GM12801 (cell line): ENCODE results near the gene ZHX3.

Experiments
- TF ChIP-seq, protein P1 (sequence below): IDR thresholded peaks from one replicate; pipeline ENCODE4 v1.5.1; 2011; ENCODE audit warnings: control low read depth; ENCODE audit not compliant: insufficient read length; ENCODE audit errors: extremely low read depth

The ZHX3 gene

DNA sequence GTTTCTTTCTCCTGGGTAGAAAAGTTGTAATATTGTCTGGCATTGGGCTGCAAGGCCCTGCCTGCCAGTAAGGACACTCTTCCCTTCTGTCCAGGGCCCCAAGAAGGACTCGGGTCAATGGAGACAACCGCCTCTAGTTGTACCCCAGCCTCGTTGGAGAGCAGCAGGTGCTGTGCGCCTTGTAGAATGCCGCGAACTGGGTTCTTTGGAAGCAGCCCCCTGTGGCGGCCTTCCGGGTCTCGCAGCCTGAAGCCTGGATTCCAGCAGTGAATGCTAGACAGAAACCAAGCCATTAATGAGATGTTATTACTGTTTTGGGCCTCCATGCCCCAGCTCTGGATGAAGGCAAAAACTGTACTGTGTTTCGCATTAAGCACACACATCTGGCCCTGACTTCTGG, 143.2 kb downstream of the ZHX3 start:
- TF ChIP-seq, protein P1, sequence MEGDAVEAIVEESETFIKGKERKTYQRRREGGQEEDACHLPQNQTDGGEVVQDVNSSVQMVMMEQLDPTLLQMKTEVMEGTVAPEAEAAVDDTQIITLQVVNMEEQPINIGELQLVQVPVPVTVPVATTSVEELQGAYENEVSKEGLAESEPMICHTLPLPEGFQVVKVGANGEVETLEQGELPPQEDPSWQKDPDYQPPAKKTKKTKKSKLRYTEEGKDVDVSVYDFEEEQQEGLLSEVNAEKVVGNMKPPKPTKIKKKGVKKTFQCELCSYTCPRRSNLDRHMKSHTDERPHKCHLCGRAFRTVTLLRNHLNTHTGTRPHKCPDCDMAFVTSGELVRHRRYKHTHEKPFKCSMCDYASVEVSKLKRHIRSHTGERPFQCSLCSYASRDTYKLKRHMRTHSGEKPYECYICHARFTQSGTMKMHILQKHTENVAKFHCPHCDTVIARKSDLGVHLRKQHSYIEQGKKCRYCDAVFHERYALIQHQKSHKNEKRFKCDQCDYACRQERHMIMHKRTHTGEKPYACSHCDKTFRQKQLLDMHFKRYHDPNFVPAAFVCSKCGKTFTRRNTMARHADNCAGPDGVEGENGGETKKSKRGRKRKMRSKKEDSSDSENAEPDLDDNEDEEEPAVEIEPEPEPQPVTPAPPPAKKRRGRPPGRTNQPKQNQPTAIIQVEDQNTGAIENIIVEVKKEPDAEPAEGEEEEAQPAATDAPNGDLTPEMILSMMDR = no peak

- TF ChIP-seq, protein P1 = no peak
These were observed 143.7 kb downstream of the ZHX3 start for GRCh38 chr20:41173791-41174341.

DNA sequence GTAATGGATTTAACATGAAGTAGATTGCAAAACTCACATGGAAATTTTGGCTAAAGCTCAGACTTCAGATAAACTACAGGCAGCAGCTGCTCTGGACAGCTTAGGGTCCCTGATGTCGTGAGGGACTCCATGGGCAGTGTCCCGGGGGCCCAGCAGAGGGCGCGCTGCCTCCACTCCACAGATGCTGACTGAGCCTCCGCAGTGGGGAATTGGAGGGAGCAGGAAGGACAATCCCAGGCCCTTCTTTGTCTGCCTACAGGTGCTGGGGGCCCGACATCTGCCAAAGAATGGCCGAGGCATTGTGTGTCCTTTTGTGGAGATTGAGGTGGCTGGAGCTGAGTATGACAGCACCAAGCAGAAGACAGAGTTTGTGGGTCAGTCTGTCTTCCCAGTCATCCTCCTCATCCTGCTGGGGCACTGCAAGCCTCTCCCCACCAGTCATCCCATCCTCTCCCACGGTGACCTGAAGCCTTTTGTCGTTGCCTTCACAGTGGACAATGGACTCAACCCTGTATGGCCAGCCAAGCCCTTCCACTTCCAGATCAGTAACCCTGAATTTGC, 144.3 kb downstream of the ZHX3 start:
- TF ChIP-seq, protein P1 = no peak

GRCh38 chr20:41172296-41173140, 145.0 kb downstream of the ZHX3 start:
- TF ChIP-seq, protein P1 = no peak

DNA sequence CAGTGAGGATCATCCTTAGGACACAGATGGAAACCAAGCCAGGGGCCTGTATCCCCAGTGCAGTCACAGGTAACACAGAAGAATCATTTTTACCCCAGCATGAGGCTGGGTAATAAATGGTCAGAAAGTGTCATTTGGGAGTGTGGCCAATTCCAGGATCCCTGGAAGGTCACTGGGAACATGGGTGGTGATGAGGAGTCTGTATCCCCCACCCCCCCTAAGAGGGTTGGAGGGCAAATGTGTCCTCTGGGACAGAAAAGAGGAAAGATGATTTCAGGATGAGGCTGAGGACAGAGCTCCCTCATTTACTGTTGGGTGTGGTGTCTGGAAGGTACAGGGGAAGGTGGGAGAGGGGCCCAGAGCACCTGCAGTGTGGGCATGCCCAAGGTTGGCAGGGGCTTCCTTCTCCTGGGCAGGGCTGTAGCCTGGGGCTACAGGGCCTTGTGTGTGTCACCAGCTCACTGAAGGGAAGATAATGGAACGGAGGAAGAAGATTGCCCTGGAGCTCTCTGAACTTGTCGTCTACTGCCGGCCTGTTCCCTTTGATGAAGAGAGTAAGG, 145.7 kb downstream of the ZHX3 start:
- TF ChIP-seq, protein P1 = no peak

GRCh38 chr20:41170386-41171105, 147.0 kb downstream of the ZHX3 start:
- TF ChIP-seq, protein P1 = no peak

DNA sequence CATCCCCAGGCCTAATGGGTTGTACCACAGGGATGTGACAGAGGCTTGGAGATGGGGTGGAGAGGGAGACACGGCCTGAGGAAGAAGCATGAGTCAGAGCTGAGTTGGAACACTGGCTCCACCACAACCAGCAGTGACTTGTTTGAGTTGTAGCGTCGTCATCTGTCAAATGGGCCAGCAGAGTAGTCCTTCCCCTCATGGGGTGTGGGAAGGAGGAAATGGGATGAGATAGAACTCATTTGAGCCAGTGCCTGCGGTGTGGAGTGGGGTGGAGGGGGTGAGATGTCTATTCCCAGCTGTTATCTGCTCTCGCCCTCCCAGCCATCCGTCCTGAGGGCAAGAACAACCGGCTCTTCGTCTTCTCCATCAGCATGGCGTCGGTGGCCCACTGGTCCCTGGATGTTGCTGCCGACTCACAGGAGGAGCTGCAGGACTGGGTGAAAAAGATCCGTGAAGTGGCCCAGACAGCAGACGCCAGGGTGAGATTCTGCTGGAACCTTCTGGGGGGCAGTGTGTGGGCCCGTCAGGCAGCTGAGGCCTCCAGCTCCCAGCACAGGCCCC, 147.7 kb downstream of the ZHX3 start:
- TF ChIP-seq, protein P1 = no peak
